ENCODE data around the gene NOL6. TPM values are rescaled to one million over a fixed set of nuclear protein-coding genes. Genes with fewer than 3 reads are reported as not detected.

NOL6 gene
- total and polyA plus RNA-seq, 2 experiments from 2014 or later = 25.0 to 58.4 TPM

DNA sequence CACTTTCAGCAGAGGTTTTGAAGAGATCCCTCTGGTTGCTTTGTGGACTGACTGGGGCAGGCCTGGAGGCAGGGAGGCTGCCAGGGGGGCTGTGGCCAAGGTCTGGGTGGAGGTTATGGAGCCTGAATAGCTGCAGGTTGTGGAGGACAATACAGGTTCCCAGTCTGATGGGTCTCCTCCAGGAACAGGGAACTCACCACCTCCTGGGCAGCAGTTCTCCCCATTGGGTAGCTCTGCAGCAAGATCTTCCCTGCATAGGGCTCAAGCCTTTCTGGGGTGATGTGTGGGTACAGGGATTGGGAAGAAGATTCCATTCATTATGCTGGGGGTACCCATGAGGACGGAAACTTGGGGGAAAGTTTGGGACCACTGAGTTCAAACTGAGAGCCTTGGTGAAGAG lies 33.1 kb downstream of the NOL6 start:
- Mint-ChIP-seq H3K4me3 (no peak overlapping the region), H3K4me1 (peaks cover 25% of the 10 kb centered on the region), H3K27me3 (ENCODE audit: insufficient read depth, low read depth, poor library complexity) (peaks cover 14% of the 10 kb centered on the region), H3K9me3 (no peaks in the 10 kb centered on the region), H3K36me3 (ENCODE audit: low read depth) (no peaks in the 10 kb centered on the region), H3K27ac (no peak overlapping the region)
- no peaks in the 10 kb centered on the region for H4K20me1 ChIP-seq (replicated peaks; ENCODE audit: insufficient read depth)
- no peaks in the 10 kb centered on the region for H3K36me3 ChIP-seq (ENCODE audit: insufficient read depth)
- ATAC-seq (no peak), DNase-seq (ENCODE audit: low spot score) (no peak)
- TF ChIP-seq STAT1 (IDR thresholded peaks at IDR 0.05; ENCODE audit: unreplicated experiment) (no peak), EZH2 (IDR thresholded peaks at IDR 0.05; ENCODE audit: low read depth, unreplicated experiment) (no peak), EZH2phosphoT487 (IDR thresholded peaks at IDR 0.05; ENCODE audit: unreplicated experiment) (no peak), ZNF331 (CRISPR knock-in tag; IDR thresholded peaks at IDR 0.05; ENCODE audit: low read depth) (no peak), ZNF114 (CRISPR knock-in tag; IDR thresholded peaks at IDR 0.05) (no peak), NANOG (IDR thresholded peaks at IDR 0.05; ENCODE audit: borderline replicate concordance) (no peak), JUNB (IDR thresholded peaks at IDR 0.05; ENCODE audit: unreplicated experiment) (no peak), POLR2AphosphoS5 (IDR thresholded peaks at IDR 0.05; ENCODE audit: low read depth) (no peak), CREB1 (CRISPR knock-in tag; IDR thresholded peaks at IDR 0.05; ENCODE audit: low read depth) (no peak)
- TF ChIP-seq, protein P1, sequence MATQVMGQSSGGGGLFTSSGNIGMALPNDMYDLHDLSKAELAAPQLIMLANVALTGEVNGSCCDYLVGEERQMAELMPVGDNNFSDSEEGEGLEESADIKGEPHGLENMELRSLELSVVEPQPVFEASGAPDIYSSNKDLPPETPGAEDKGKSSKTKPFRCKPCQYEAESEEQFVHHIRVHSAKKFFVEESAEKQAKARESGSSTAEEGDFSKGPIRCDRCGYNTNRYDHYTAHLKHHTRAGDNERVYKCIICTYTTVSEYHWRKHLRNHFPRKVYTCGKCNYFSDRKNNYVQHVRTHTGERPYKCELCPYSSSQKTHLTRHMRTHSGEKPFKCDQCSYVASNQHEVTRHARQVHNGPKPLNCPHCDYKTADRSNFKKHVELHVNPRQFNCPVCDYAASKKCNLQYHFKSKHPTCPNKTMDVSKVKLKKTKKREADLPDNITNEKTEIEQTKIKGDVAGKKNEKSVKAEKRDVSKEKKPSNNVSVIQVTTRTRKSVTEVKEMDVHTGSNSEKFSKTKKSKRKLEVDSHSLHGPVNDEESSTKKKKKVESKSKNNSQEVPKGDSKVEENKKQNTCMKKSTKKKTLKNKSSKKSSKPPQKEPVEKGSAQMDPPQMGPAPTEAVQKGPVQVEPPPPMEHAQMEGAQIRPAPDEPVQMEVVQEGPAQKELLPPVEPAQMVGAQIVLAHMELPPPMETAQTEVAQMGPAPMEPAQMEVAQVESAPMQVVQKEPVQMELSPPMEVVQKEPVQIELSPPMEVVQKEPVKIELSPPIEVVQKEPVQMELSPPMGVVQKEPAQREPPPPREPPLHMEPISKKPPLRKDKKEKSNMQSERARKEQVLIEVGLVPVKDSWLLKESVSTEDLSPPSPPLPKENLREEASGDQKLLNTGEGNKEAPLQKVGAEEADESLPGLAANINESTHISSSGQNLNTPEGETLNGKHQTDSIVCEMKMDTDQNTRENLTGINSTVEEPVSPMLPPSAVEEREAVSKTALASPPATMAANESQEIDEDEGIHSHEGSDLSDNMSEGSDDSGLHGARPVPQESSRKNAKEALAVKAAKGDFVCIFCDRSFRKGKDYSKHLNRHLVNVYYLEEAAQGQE (IDR thresholded peaks at IDR 0.05; ENCODE audit: unreplicated experiment) = no peak
- TF ChIP-seq, protein P2, sequence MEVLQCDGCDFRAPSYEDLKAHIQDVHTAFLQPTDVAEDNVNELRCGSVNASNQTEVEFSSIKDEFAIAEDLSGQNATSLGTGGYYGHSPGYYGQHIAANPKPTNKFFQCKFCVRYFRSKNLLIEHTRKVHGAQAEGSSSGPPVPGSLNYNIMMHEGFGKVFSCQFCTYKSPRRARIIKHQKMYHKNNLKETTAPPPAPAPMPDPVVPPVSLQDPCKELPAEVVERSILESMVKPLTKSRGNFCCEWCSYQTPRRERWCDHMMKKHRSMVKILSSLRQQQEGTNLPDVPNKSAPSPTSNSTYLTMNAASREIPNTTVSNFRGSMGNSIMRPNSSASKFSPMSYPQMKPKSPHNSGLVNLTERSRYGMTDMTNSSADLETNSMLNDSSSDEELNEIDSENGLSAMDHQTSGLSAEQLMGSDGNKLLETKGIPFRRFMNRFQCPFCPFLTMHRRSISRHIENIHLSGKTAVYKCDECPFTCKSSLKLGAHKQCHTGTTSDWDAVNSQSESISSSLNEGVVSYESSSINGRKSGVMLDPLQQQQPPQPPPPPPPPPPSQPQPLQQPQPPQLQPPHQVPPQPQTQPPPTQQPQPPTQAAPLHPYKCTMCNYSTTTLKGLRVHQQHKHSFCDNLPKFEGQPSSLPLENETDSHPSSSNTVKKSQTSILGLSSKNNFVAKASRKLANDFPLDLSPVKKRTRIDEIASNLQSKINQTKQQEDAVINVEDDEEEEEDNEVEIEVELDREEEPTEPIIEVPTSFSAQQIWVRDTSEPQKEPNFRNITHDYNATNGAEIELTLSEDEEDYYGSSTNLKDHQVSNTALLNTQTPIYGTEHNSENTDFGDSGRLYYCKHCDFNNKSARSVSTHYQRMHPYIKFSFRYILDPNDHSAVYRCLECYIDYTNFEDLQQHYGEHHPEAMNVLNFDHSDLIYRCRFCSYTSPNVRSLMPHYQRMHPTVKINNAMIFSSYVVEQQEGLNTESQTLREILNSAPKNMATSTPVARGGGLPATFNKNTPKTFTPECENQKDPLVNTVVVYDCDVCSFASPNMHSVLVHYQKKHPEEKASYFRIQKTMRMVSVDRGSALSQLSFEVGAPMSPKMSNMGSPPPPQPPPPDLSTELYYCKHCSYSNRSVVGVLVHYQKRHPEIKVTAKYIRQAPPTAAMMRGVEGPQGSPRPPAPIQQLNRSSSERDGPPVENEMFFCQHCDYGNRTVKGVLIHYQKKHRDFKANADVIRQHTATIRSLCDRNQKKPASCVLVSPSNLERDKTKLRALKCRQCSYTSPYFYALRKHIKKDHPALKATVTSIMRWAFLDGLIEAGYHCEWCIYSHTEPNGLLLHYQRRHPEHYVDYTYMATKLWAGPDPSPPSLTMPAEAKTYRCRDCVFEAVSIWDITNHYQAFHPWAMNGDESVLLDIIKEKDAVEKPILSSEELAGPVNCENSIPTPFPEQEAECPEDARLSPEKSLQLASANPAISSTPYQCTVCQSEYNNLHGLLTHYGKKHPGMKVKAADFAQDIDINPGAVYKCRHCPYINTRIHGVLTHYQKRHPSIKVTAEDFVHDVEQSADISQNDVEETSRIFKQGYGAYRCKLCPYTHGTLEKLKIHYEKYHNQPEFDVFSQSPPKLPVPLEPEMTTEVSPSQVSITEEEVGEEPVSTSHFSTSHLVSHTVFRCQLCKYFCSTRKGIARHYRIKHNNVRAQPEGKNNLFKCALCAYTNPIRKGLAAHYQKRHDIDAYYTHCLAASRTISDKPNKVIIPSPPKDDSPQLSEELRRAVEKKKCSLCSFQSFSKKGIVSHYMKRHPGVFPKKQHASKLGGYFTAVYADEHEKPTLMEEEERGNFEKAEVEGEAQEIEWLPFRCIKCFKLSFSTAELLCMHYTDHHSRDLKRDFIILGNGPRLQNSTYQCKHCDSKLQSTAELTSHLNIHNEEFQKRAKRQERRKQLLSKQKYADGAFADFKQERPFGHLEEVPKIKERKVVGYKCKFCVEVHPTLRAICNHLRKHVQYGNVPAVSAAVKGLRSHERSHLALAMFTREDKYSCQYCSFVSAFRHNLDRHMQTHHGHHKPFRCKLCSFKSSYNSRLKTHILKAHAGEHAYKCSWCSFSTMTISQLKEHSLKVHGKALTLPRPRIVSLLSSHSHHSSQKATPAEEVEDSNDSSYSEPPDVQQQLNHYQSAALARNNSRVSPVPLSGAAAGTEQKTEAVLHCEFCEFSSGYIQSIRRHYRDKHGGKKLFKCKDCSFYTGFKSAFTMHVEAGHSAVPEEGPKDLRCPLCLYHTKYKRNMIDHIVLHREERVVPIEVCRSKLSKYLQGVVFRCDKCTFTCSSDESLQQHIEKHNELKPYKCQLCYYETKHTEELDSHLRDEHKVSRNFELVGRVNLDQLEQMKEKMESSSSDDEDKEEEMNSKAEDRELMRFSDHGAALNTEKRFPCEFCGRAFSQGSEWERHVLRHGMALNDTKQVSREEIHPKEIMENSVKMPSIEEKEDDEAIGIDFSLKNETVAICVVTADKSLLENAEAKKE (CRISPR knock-in tag; IDR thresholded peaks at IDR 0.05) = no peak
- TF ChIP-seq, protein P3, sequence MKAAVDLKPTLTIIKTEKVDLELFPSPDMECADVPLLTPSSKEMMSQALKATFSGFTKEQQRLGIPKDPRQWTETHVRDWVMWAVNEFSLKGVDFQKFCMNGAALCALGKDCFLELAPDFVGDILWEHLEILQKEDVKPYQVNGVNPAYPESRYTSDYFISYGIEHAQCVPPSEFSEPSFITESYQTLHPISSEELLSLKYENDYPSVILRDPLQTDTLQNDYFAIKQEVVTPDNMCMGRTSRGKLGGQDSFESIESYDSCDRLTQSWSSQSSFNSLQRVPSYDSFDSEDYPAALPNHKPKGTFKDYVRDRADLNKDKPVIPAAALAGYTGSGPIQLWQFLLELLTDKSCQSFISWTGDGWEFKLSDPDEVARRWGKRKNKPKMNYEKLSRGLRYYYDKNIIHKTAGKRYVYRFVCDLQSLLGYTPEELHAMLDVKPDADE (IDR thresholded peaks at IDR 0.05) = no peak
- TF ChIP-seq, protein P4, sequence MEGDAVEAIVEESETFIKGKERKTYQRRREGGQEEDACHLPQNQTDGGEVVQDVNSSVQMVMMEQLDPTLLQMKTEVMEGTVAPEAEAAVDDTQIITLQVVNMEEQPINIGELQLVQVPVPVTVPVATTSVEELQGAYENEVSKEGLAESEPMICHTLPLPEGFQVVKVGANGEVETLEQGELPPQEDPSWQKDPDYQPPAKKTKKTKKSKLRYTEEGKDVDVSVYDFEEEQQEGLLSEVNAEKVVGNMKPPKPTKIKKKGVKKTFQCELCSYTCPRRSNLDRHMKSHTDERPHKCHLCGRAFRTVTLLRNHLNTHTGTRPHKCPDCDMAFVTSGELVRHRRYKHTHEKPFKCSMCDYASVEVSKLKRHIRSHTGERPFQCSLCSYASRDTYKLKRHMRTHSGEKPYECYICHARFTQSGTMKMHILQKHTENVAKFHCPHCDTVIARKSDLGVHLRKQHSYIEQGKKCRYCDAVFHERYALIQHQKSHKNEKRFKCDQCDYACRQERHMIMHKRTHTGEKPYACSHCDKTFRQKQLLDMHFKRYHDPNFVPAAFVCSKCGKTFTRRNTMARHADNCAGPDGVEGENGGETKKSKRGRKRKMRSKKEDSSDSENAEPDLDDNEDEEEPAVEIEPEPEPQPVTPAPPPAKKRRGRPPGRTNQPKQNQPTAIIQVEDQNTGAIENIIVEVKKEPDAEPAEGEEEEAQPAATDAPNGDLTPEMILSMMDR (conservative IDR thresholded peaks at IDR 0.05; ENCODE audit: low read depth in 2 of 2) = no peak
- peaks cover 5% of the 10 kb centered on the region for H3K4me1 ChIP-seq (ENCODE audit: insufficient read depth)
- H3K4me2 ChIP-seq = no peak overlapping the region
- H3K27ac ChIP-seq (ENCODE audit: low read depth) = no peak overlapping the region
- no peaks in the 10 kb centered on the region for H3K9me2 ChIP-seq (ENCODE audit: insufficient read depth)
- no peaks in the 10 kb centered on the region for H3F3A ChIP-seq (replicated peaks; ENCODE audit: low read depth)
- no peak overlapping the region for H2AFZ ChIP-seq
- H3K4me3 ChIP-seq = no peak overlapping the region
- H3K79me2 ChIP-seq (replicated peaks; ENCODE audit: insufficient read depth) = no peaks in the 10 kb centered on the region
- H3K27me3 ChIP-seq (ENCODE audit: insufficient read depth) = no peaks in the 10 kb centered on the region

All from GM23338 (cell line).